RWPE2 (cell line): ENCODE data around the gene FAM174C.
"Not testable (repeated sequence)": the region's sequence is repeated elsewhere in the genome, so short reads cannot be mapped to it uniquely, and the experiment has no call there.

Source experiments
- ATAC-seq: fragments of 200-7000 bp; cut with Tn5 transposase; 3 replicates; pipeline ENCODE4 v1.9.1; 2021; ENCODE audit warnings: low read depth
- DNase-seq: peaks from one replicate; pipeline ENCODE4 v3.0.0-alpha.2; 2020; ENCODE audit warnings: low spot score
- H3K27ac ChIP-seq: fragments of 450-650 bp; 2 replicates; pipeline ENCODE4 v1.5.1; 2017; ENCODE audit warnings: mild to moderate bottlenecking; ENCODE audit not compliant: poor library complexity, severe bottlenecking
- H3K27me3 ChIP-seq: fragments of 250-450 bp; sonication (Bioruptor Pico); 2 replicates; pipeline ENCODE4 v1.5.1; 2021; ENCODE audit warnings: mild to moderate bottlenecking, moderate library complexity; ENCODE audit not compliant: insufficient read depth, poor library complexity, severe bottlenecking
- H3K36me3 ChIP-seq: fragments of 250-450 bp; sonication (Bioruptor Pico); 2 replicates; pipeline ENCODE4 v1.5.1; 2020; ENCODE audit warnings: low read depth, mild to moderate bottlenecking, moderate library complexity
- H3K4me1 ChIP-seq: fragments of 250-450 bp; sonication (Bioruptor Pico); 2 replicates; pipeline ENCODE4 v1.5.1; 2021; ENCODE audit warnings: mild to moderate bottlenecking, moderate library complexity; ENCODE audit not compliant: insufficient read depth, poor library complexity, severe bottlenecking
- H3K4me3 ChIP-seq: fragments of 250-450 bp; sonication (Bioruptor Pico); 2 replicates; pipeline ENCODE4 v1.5.1; 2021; ENCODE audit warnings: mild to moderate bottlenecking, moderate library complexity; ENCODE audit not compliant: severe bottlenecking
- H3K9me3 ChIP-seq: fragments of 250-450 bp; sonication (Bioruptor Pico); 2 replicates; pipeline ENCODE4 v1.5.1; 2021; ENCODE audit warnings: mild to moderate bottlenecking, moderate library complexity; ENCODE audit not compliant: severe bottlenecking
- TF ChIP-seq, protein P1 (sequence below): fragments of 450-650 bp; IDR thresholded peaks from one replicate; pipeline ENCODE4 v1.5.1; 2017; ENCODE audit warnings: mild to moderate bottlenecking, moderate library complexity; ENCODE audit not compliant: poor library complexity, severe bottlenecking

FAM174C gene

DNA sequence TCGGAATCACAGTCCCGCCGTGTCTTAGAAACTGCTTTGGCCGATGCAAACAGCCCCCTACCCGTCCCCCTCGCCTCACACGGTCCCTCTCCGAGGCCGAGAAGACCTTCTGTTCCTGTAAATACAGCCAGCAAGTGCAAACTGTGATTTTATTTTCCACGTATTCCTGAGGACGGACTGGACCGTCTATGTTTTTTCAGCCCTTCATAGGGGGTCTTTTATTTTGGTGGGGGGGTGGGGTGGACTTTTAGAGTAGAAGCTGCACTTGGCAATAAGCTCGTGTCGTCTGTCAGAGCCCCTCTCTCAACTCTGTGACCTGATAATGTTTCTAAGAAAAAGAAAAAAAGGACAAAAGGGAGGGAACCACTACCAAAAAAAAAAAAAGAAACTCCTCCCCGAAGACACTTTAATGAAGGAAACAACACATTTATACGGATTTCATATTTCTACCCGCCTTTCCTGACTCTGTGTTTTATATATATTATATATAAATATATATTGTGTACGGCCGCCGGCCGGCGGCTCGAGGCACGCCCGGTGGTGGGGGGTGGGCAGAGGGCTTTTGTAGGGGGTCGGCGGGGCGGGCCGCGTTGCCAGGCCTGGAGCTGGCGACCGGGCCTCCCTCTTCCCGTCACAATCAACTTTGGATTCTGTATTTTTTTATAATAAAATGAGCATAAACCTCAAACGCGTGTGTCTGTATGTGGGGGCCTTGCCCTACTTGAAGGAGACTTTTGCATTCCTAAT is 25.6 kb downstream of the FAM174C start:
- no peaks in the 10 kb centered on the region for H3K36me3 ChIP-seq
- DNase-seq, result no peak
- no peaks in the 10 kb centered on the region for H3K27me3 ChIP-seq
- no peak overlapping the region for H3K27ac ChIP-seq
- no peaks in the 10 kb centered on the region for H3K4me1 ChIP-seq
- H3K4me3 ChIP-seq, result no peak overlapping the region
- no peaks in the 10 kb centered on the region for H3K9me3 ChIP-seq
- TF ChIP-seq, protein P1, sequence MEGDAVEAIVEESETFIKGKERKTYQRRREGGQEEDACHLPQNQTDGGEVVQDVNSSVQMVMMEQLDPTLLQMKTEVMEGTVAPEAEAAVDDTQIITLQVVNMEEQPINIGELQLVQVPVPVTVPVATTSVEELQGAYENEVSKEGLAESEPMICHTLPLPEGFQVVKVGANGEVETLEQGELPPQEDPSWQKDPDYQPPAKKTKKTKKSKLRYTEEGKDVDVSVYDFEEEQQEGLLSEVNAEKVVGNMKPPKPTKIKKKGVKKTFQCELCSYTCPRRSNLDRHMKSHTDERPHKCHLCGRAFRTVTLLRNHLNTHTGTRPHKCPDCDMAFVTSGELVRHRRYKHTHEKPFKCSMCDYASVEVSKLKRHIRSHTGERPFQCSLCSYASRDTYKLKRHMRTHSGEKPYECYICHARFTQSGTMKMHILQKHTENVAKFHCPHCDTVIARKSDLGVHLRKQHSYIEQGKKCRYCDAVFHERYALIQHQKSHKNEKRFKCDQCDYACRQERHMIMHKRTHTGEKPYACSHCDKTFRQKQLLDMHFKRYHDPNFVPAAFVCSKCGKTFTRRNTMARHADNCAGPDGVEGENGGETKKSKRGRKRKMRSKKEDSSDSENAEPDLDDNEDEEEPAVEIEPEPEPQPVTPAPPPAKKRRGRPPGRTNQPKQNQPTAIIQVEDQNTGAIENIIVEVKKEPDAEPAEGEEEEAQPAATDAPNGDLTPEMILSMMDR, result no peak
- no peak for ATAC-seq

DNA sequence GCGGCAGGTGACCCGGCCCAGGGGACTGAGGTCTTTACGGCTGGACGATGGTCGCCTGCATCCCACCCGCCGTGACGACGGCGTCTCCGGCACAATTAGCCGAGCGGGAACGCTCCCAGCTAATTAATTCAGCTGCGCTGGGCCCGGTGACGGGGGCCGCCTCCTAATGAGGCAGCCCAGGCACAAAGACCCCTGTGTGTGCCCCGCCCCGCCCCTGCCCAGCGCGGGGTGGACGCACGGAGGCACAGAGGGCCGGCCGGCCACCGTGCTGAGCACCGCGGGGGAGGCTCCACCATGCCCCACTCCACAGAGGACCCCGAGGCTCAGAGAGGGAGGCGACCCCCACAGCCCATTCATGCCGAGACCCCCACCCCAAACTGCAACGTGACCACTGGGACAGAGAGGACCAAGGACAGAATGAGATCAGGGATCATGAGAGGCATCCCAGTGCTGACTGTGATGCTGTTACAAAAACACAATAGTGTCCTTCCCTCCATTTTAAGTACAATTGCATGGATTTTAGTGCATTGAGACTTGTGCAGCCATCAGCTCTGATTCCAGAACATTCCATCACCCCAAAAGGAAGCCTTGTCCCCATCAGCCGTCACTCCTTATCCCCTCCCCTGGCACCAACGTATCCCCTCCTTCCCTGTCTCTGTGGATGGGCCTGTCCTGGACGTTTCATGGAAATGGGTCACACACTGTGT is 27.4 kb downstream of the FAM174C start:
- no peak for ATAC-seq
- Histone ChIP-seq H3K27ac (no peak overlapping the region), H3K9me3 (no peaks in the 10 kb centered on the region), H3K27me3 (no peaks in the 10 kb centered on the region), H3K4me1 (no peaks in the 10 kb centered on the region), H3K4me3 (no peak overlapping the region), H3K36me3 (no peaks in the 10 kb centered on the region)
- DNase-seq, result no peak
- TF ChIP-seq, protein P1, result no peak

DNA sequence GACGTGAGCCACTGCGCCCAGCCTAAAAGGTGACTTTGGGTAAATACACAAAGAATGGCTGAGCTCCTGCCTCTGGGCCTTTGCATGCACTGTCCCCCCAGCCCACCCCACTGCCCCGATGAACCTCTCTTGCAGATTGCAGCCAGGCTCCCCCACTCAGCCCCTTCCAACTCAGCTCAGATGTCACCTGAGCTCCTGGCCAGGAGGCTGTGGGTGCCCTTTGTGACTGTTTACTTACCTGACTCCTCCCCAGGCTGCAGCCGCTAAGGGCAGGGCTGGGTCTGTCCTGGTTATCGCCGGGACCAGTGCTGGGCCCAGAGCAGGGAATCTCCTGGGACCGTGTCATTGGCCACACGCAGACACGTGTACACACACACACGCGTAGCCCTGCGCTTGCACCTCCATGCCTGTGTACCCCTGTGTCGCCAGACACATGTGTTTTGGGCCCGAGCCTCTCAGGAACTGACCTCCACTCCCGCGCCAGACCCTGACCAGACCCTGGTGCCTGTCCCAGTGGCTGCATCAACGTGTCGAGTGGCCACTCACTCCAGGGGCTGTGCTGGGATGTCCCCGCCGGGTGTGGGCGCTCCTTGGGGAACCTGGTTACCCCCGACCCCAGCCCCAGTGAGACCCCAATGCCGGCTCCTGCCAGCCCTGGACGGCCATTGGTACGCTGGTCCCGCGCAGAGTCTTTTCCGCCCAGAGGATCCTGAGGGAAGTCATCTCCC is 29.0 kb downstream of the FAM174C start:
- Histone ChIP-seq H3K4me1 (no peaks in the 10 kb centered on the region), H3K36me3 (no peaks in the 10 kb centered on the region), H3K4me3 (no peak overlapping the region), H3K9me3 (no peaks in the 10 kb centered on the region), H3K27me3 (no peaks in the 10 kb centered on the region), H3K27ac (no peak overlapping the region)
- TF ChIP-seq, protein P1, result no peak
- ATAC-seq (no peak), DNase-seq (no peak)

DNA sequence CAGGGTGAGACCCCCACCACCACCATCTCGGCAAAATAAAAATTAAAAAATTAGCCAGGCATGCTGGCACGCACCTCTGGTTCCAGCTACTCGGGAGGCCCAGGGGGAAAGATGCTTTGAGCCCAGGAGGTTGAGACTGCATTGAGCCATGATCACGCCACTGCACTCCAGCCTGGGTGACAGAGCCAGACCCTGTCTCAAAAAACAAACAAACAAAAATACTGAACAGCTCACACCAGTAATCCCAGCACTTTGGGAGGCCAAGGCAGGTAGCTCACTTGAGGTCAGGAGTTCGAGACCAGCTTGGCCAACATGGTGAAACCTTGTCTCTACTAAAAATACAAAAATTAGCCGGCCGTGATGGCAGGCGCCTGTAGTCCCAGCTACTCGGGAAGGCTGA is 30.0 kb downstream of the FAM174C start:
- not testable (repeated sequence) for H3K4me3 ChIP-seq, H3K9me3 ChIP-seq, H3K27me3 ChIP-seq, H3K27ac ChIP-seq, H3K36me3 ChIP-seq, ATAC-seq, DNase-seq, H3K4me1 ChIP-seq

DNA sequence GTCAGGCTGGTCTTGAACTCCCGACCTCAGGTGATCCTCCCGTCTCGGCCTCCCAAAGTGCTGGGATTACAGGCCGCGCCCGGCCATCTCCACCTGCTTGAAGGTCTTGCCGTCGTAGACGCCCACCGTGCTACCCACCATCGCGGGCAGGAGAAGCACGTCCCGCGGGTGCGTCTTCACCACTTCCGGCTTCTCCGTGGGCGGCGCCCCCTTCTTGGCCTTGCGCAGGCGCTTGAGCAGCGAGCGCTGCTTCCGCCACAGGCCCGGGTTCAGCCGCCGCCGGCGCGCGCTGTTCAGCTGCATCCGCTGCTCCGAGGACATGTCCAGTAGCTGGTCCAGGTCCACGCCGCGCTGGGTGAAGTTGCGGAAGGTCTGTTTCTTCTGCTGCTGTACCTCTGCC is 32.0 kb downstream of the FAM174C start:
- ATAC-seq (no peak), DNase-seq (peak; percentile 53)
- no peaks in the 10 kb centered on the region for H3K9me3 ChIP-seq
- no peaks in the 10 kb centered on the region for H3K27me3 ChIP-seq
- H3K4me3 ChIP-seq, result no peak overlapping the region
- no peak overlapping the region for H3K27ac ChIP-seq
- no peaks in the 10 kb centered on the region for H3K36me3 ChIP-seq
- TF ChIP-seq, protein P1, result no peak
- H3K4me1 ChIP-seq, result no peaks in the 10 kb centered on the region
